GM12801 (cell line): Measurements from ENCODE around the gene STX19.

ENCODE experiments used
- TF ChIP-seq, protein P1 (sequence below): IDR thresholded peaks from one replicate; pipeline ENCODE4 v1.5.1; 2011; ENCODE audit warnings: control low read depth; ENCODE audit not compliant: insufficient read length; ENCODE audit errors: extremely low read depth

STX19 gene

DNA sequence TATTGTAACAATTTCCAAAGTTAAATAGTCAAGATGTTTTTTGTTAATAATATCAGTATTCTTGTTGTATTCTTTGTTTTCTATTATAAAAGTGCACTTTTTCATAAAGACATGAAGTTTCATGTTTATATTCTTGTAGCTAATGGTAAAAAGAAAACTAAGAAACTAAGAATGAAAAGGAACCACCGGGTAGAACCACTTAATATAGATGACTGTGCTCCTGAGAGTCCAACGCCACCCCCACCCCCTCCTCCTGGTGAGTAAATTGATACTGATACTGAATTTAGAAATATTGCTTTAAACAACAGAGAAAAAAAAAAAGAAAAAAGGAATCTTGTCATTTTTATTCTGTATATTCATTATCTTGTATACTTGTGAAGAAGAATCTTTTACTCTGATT, 20.9 kb upstream of the STX19 start:
- TF ChIP-seq, protein P1, sequence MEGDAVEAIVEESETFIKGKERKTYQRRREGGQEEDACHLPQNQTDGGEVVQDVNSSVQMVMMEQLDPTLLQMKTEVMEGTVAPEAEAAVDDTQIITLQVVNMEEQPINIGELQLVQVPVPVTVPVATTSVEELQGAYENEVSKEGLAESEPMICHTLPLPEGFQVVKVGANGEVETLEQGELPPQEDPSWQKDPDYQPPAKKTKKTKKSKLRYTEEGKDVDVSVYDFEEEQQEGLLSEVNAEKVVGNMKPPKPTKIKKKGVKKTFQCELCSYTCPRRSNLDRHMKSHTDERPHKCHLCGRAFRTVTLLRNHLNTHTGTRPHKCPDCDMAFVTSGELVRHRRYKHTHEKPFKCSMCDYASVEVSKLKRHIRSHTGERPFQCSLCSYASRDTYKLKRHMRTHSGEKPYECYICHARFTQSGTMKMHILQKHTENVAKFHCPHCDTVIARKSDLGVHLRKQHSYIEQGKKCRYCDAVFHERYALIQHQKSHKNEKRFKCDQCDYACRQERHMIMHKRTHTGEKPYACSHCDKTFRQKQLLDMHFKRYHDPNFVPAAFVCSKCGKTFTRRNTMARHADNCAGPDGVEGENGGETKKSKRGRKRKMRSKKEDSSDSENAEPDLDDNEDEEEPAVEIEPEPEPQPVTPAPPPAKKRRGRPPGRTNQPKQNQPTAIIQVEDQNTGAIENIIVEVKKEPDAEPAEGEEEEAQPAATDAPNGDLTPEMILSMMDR, result no peak

DNA sequence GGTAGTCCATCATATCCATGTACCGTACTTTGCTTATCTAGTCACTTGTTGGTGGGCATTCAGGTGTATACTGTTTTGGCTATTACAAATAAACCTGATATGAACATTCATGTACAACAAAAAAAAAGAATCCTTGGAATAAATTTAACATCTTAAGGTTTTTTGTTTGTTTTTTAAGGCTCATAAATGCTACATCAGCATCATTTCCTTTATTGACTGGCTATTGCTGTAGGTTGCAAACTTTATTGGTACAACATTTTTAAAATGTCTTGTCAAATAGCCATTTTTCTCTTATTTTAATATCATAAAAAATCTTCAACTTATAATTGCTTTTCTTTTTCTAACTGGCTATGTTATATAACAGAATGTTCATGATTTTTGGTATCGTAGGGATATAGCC, 18.1 kb upstream of the STX19 start:
- TF ChIP-seq, protein P1, result no peak

DNA sequence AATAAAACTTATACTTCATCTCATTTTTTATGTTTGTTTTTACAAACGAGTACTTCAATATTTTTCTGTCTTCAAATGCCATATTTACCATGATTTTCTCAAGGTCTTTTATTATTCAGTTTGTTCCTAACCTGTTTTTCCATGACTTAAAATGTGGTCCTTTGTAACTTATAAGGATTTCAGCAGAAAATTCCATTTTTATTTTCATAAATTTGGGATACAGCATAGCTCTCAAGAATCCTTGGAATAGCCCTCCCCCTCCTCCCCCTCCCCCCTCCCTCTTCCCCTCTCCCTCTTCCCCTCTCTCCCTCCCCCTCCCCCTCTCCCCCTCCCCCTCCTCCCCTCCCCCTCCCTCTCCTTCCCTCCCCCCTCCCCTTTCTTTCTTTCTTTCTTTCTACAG, 14.9 kb upstream of the STX19 start:
- TF ChIP-seq, protein P1, result no peak

DNA sequence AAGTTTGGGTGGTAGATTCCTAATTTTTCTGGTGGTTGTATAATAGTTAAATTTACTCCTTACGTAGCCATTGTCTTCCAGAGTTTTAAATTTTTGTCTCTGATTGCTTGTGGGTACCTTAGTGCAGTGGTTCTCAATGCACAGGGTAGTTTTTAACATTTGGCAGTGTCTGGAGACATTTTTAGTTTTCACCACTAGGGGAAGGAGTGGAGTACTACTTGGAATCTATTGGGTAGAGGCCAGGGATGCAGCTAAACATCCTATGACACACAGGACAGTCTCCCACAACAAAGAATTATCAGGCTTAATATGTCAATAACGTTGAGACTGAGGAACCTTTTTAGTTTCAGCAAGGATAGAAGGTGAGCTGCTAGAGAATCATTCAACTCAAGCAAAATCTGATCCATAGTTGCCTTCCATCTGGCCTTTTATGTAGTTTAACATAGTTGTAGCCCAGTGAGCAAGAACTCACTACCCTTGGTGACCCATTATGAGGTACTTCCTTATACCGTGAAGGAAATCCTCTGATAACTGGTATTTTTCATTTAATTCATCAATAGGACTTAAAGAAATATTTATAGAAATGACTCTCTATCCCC, 8.6 kb upstream of the STX19 start:
- TF ChIP-seq, protein P1, result no peak

DNA sequence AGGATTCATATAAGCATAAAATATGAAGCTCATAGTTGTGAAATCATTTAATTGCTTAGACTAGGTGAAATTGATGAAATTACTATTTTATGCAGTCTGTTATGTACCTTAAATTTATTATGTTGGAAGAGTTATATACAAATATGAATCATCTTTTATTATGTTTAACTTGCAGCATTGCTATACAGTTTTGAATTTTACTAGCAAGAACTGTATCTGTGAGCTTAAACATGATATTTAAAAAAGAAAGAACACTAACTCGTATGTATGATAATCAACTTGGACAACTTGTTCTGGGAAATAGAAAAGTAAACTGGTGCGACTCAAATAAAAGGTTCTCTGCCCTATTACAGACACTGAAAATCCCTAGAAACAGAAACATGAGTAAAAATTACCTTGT, 1.8 kb downstream of the STX19 start:
- TF ChIP-seq, protein P1, result no peak

DNA sequence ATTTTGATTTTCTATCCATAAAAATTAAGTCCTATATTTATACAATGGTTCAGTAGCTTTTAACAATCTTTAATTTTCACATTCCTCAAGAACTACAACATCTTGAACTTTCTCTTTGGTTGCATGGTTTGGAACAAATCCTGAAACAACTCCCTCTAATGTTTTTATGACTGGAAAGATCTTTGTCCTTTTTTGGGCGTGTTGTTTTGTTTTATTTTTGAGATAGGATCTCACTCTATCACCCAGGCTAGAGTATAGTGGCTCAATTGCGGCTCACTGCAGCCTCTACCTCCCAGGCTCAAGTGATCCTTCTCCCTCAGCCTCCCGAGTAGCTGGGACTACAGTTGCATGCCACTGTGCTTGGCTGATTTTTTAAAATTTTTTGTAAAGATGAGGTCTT, 4.0 kb downstream of the STX19 start:
- TF ChIP-seq, protein P1, result no peak

DNA sequence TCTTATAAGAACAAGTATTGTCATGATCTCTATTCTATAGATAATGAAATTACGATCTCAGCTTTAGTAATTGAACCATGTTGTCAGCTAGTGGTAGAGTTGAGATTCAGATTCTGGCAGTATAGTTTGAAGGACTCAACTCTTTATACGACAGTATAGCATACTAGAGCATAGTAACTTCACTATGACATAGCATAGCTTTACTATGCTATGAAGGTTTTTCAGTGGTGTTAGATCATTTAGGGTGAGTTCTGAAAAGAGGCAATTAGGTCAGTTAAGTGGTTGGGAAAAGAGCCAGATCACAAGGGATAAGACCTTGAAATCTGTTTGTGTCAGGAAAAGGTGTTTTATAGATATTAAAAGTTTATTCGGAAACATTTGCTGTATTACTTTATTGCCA, 8.1 kb downstream of the STX19 start:
- TF ChIP-seq, protein P1, result no peak

DNA sequence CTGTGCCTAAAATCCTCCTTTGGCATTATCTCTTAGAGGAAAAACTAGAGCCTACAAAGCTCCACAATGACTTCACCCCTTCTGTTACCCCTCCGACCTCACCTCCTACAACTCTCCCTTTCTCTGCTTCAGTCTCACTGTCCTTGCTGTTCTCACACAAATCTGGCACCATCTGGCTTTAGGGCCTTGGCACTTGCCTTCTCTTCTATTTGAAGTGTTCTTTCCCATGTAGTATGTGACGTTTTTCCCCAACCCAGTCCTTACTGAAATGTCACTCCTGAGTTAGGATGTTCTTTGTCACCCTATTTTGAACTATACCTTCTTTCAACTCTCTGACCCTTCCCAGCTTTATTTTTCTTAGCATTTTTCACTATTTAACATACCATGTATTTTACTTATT, 8.7 kb downstream of the STX19 start:
- TF ChIP-seq, protein P1, result no peak
